CD14-positive monocyte (primary cell): Measurements from ENCODE around the gene UBASH3B. TPM values are rescaled to one million over a fixed set of nuclear protein-coding genes. Genes with fewer than 3 reads are reported as not detected.
A peak's percentile ranks its signal among the peaks of the same experiment; 100 is the strongest.

Experiments used
- DNase-seq, 3 donors: peaks; one replicate each; pipeline ENCODE4 v3.0.0-alpha.2; 2011 to 2022
- H2AFZ ChIP-seq: 2 replicates; pipeline ENCODE4 v1.6.0; 2012; ENCODE audit warnings: mild to moderate bottlenecking, low read depth, low read length, inconsistent platforms; ENCODE audit not compliant: insufficient read depth, poor library complexity, severe bottlenecking
- H3K27ac ChIP-seq, 2 donors: 1 replicate in 1 of 2; 2 replicates in 1 of 2; pipeline ENCODE4 v1.5.1; 2012 to 2013; ENCODE audit warnings: low read length in 2 of 2, control low read depth in 1 of 2, inconsistent platforms in 1 of 2, low read depth in 1 of 2, mild to moderate bottlenecking in 1 of 2
- H3K27me3 ChIP-seq, 2 donors: one replicate each; pipeline versions ENCODE4 v1.6.0 to v1.6.1; 2011 to 2013; ENCODE audit warnings: low read length in 2 of 2; ENCODE audit not compliant: control insufficient read depth in 2 of 2, insufficient read depth in 2 of 2
- H3K36me3 ChIP-seq, 2 donors: replicated peaks in 1 of 2; 1 replicate in 1 of 2; 2 replicates in 1 of 2; pipeline versions ENCODE4 v1.5.1 to v1.6.1; 2012 to 2013; ENCODE audit warnings: low read length in 2 of 2, control low read depth in 1 of 2, inconsistent platforms in 1 of 2, mild to moderate bottlenecking in 1 of 2; ENCODE audit not compliant: insufficient read depth in 2 of 2, control insufficient read depth in 1 of 2
- H3K4me1 ChIP-seq, 2 donors: 1 replicate in 1 of 2; 2 replicates in 1 of 2; pipeline versions ENCODE4 v1.5.1 to v1.6.1; 2012 to 2013; ENCODE audit warnings: low read length in 2 of 2, control low read depth in 1 of 2, inconsistent platforms in 1 of 2, mild to moderate bottlenecking in 1 of 2, moderate library complexity in 1 of 2; ENCODE audit not compliant: insufficient read depth in 2 of 2, control insufficient read depth in 1 of 2
- H3K4me2 ChIP-seq: replicated peaks from 2 replicates; pipeline ENCODE3; 2012; ENCODE audit warnings: low read length, moderate library complexity, mild to moderate bottlenecking; ENCODE audit not compliant: poor library complexity, severe bottlenecking; ENCODE audit errors: extremely low read depth
- H3K4me3 ChIP-seq, 3 experiments: fragments of 200-600 bp in 1 of 3; sonication (generic) in 1 of 3; replicated peaks in 1 of 3; 1 replicate in 2 of 3; 2 replicates in 1 of 3; pipeline ENCODE4 v1.5.1; 2011 to 2013; ENCODE audit warnings: low read length in 3 of 3, mild to moderate bottlenecking in 3 of 3, control low read depth in 2 of 3, low read depth in 2 of 3, inconsistent platforms in 1 of 3, moderate library complexity in 1 of 3
- H3K79me2 ChIP-seq: 2 replicates; pipeline ENCODE4 v1.6.0; 2012; ENCODE audit warnings: mild to moderate bottlenecking, control low read depth, inconsistent platforms, low read length, moderate library complexity; ENCODE audit not compliant: insufficient read depth
- H3K9ac ChIP-seq: 2 replicates; pipeline ENCODE4 v1.6.0; 2017; ENCODE audit warnings: low read length, mild to moderate bottlenecking; ENCODE audit not compliant: insufficient read depth, poor library complexity, severe bottlenecking
- H3K9me3 ChIP-seq, 2 donors: replicated peaks in 1 of 2; 1 replicate in 1 of 2; 2 replicates in 1 of 2; pipeline versions ENCODE4 v1.5.1 to v1.6.1; 2012 to 2013; ENCODE audit warnings: low read length in 2 of 2, control low read depth in 1 of 2; ENCODE audit not compliant: control insufficient read depth in 1 of 2, insufficient read depth in 1 of 2
- H4K20me1 ChIP-seq: 2 replicates; pipeline ENCODE4 v1.6.0; 2012; ENCODE audit warnings: mild to moderate bottlenecking, low read length, control low read depth, moderate library complexity; ENCODE audit not compliant: insufficient read depth
- H3K27ac Mint-ChIP-seq, 7 donors: one replicate each; pipeline ENCODE4 v1.8.0; 2020; ENCODE audit warnings: mild to moderate bottlenecking in 7 of 7, mixed read lengths in 7 of 7, moderate library complexity in 6 of 7, inconsistent platforms in 2 of 7
- H3K27me3 Mint-ChIP-seq, 3 donors: one replicate each; pipeline ENCODE4 v1.8.0; 2021 to 2022; ENCODE audit warnings: low read depth in 3 of 3, mild to moderate bottlenecking in 3 of 3, mixed read lengths in 3 of 3, moderate library complexity in 3 of 3, inconsistent platforms in 1 of 3
- H3K36me3 Mint-ChIP-seq, 2 donors: one replicate each; pipeline ENCODE4 v1.8.0; 2020; ENCODE audit warnings: mixed read lengths in 2 of 2, inconsistent platforms in 1 of 2, mild to moderate bottlenecking in 1 of 2
- H3K4me1 Mint-ChIP-seq: one replicate; pipeline ENCODE4 v1.8.0; 2020; ENCODE audit warnings: mild to moderate bottlenecking, mixed read lengths
- H3K4me3 Mint-ChIP-seq, 2 donors: one replicate each; pipeline ENCODE4 v1.8.0; 2020; ENCODE audit warnings: mild to moderate bottlenecking in 2 of 2, mixed read lengths in 2 of 2, moderate library complexity in 1 of 2
- H3K9me3 Mint-ChIP-seq, 7 donors: one replicate each; pipeline ENCODE4 v1.8.0; 2020 to 2022; ENCODE audit warnings: mixed read lengths in 7 of 7, mild to moderate bottlenecking in 6 of 7, moderate library complexity in 6 of 7, inconsistent platforms in 2 of 7
- CTCF ChIP-seq: fragments of 200-600 bp; IDR thresholded peaks from one replicate; pipeline ENCODE4 v1.8.0; 2022; ENCODE audit warnings: antibody characterized with exemption, mild to moderate bottlenecking
- WGBS: methylation state at CpG from one replicate; pipeline ENCODE4 v1.1.5; 2013; ENCODE audit warnings: missing lambda C conversion rate; ENCODE audit not compliant: insufficient coverage; 5-methylcytosine and 5-hydroxymethylcytosine counted together
- intact Hi-C, 2 donors: fragments of 100-400 bp; cut with micrococcal nuclease; formaldehyde crosslinking; loops; one replicate each; pipeline versions ENCODE4 v1.15.0 to v1.15.1; 2023
- polyA plus RNA-seq, 3 donors: library from polyadenylated mRNA; depleted of rRNA in 1 of 3; unstranded in 2 of 3; stranded (reverse) in 1 of 3; fragments of 300-500 nt in 2 of 3; fragments of >200 nt in 1 of 3; fragmentation: Illumina TruSeq in 2 of 3; gene quantifications; 1 replicate in 2 of 3; 2 replicates in 1 of 3; pipeline ENCODE4 v1.2.3, GENCODE V29; 2012 to 2021

The UBASH3B gene
- polyA plus RNA-seq, 3 donors: 3.3 to 13.5 (median 7.1) TPM

- Histone ChIP-seq H3K9me3 (no peaks in the 10 kb centered on the region), H2AFZ (peak overlapping the region; percentile 44), H3K79me2 (peaks cover 34% of the 10 kb centered on the region), H3K9ac (no peak overlapping the region), H4K20me1 (peaks cover 3% of the 10 kb centered on the region), H3K27ac (peak overlapping the region in 1 of 2 donors; percentile 76), H3K36me3 (no peaks in the 10 kb centered on the region), H3K4me3 (no peak overlapping the region), H3K27me3 (no peaks in the 10 kb centered on the region), H3K4me2 (no peak overlapping the region), H3K4me1 (peaks cover 28 to 39% of the 10 kb centered on the region in 2 donors)
- 69% methylated on average over 4 of the region's 5 CpGs for WGBS
- peaks cover 0 to 3% (median 1%) of the 10 kb centered on the region in 3 donors for H3K27me3 Mint-ChIP-seq
- TF ChIP-seq CTCF: no peak
- peak overlapping the region; percentile 83 to 95 (median 89) for H3K27ac Mint-ChIP-seq
- intact Hi-C loops: loop anchor here (2.0 to 10.0 kb wide), 4 partner anchors 71 to 127 kb away; partner anchors contain the start of gene UBASH3B (in 1 of the 2)
- H3K9me3 Mint-ChIP-seq: no peaks in the 10 kb centered on the region
- peaks cover 5 to 11% of the 10 kb centered on the region in 2 donors for H3K36me3 Mint-ChIP-seq
- peaks cover 39% of the 10 kb centered on the region for H3K4me1 Mint-ChIP-seq
- peak in 1 of 3 donors; percentile 18 for DNase-seq
- H3K4me3 Mint-ChIP-seq: no peak overlapping the region
Observed at GRCh38 chr11:122755941-122756340, 100.4 kb downstream of the UBASH3B start.

- Mint-ChIP-seq H3K36me3 (peaks cover 2 to 7% of the 10 kb centered on the region in 2 donors), H3K9me3 (no peaks in the 10 kb centered on the region), H3K27me3 (peaks cover 0 to 3% (median 1%) of the 10 kb centered on the region in 3 donors), H3K27ac (peak overlapping the region; percentile 83 to 95 (median 90)), H3K4me1 (peaks cover 37% of the 10 kb centered on the region), H3K4me3 (no peak overlapping the region)
- peaks cover 30% of the 10 kb centered on the region for H3K79me2 ChIP-seq
- DNase-seq: peak; percentile 83 to 90 (median 88)
- intact Hi-C loops: loop anchor here (2.0 to 10.0 kb wide), 3 partner anchors 72 to 124 kb away; partner anchors contain the start of gene UBASH3B (in 1 of the 2)
- no peaks in the 10 kb centered on the region for H3K27me3 ChIP-seq
- H3K36me3 ChIP-seq: no peaks in the 10 kb centered on the region
- no peaks in the 10 kb centered on the region for H3K9me3 ChIP-seq
- H4K20me1 ChIP-seq: peaks cover 3% of the 10 kb centered on the region
- no peak overlapping the region for H3K4me3 ChIP-seq
- H3K27ac ChIP-seq: peak overlapping the region in 1 of 2 donors; percentile 76
- no peak overlapping the region for H3K4me2 ChIP-seq
- no peak overlapping the region for H3K9ac ChIP-seq
- H3K4me1 ChIP-seq: peaks cover 28 to 35% of the 10 kb centered on the region in 2 donors
- peak overlapping the region; percentile 44 for H2AFZ ChIP-seq
- peak; percentile 74 for TF ChIP-seq CTCF
Observed at GRCh38 chr11:122756417-122756816, 100.9 kb downstream of the UBASH3B start.
